Measurements from ENCODE around the gene CHRNE.
"Not testable (repeated sequence)": the region's sequence is repeated elsewhere in the genome, so short reads cannot be mapped to it uniquely, and the experiment has no call there.

Gene CHRNE

DNA sequence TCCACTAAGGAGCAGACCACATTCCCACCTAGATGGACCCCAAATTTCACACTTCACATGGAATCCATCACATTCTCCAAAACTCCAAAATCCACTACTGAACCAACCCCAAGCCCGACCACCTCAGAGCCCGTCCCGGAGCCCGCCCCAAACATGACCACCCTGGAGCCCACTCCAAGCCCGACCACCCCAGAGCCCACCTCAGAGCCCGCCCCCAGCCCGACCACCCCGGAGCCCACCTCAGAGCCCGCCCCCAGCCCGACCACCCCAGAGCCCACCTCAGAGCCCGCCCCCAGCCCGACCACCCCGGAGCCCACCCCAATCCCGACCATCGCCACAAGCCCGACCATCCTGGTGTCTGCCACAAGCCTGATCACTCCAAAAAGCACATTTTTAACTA is 30.7 kb upstream of the CHRNE start:
- Mint-ChIP-seq H3K9me3 (no peaks in the 10 kb centered on the region), H3K36me3 (ENCODE audit: low read depth) (peaks cover 49% of the 10 kb centered on the region), H3K27me3 (ENCODE audit: low read depth) (no peaks in the 10 kb centered on the region), H3K4me3 (no peak overlapping the region), H3K4me1 (ENCODE audit: low read depth) (peaks cover 30% of the 10 kb centered on the region), H3K27ac (peak overlapping the region; percentile 60)

DNA sequence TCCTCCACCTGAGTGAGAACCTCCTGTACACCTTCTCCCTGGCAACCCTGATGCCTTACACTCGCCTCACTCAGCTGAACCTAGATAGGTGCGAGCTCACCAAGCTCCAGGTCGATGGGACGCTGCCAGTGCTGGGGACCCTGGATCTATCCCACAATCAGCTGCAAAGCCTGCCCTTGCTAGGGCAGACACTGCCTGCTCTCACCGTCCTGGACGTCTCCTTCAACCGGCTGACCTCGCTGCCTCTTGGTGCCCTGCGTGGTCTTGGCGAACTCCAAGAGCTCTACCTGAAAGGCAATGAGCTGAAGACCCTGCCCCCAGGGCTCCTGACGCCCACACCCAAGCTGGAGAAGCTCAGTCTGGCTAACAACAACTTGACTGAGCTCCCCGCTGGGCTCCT is 29.9 kb upstream of the CHRNE start:
- peaks cover 47% of the 10 kb centered on the region for H3K36me3 Mint-ChIP-seq (ENCODE audit: low read depth)
- no peaks in the 10 kb centered on the region for H3K9me3 Mint-ChIP-seq
- H3K27me3 Mint-ChIP-seq (ENCODE audit: low read depth), result no peaks in the 10 kb centered on the region
- no peak overlapping the region for H3K27ac Mint-ChIP-seq
- H3K4me3 Mint-ChIP-seq, result no peak overlapping the region
- H3K4me1 Mint-ChIP-seq (ENCODE audit: low read depth), result peaks cover 24% of the 10 kb centered on the region

DNA sequence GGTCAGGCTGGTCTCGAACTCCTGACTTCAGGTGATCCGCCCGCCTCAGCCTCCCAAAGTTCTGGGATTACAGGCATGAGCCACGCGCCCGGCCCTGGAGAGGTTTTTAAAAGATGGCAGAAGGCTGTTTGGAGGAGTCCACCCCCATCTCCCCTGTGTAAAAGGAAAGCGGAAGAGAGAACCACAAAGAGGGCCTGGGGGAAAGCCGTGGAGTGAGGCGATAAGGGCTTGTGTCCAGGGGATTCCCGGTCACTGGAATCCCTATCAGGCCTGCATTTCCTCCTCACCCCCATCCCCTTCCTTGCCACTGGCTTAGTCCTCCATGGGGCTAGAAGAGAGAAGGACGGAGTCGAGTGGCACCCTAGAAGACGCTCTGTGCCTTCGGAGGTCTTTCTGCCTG is 29.1 kb upstream of the CHRNE start, which contains the start of gene GP1BA:
TSS of gene GP1BA (plus strand) at position 315 of the 400 bp plus-strand sequence. CDS start 328 bp downstream, outside the sequence.
- Mint-ChIP-seq H3K9me3 (no peaks in the 10 kb centered on the region), H3K27me3 (ENCODE audit: low read depth) (no peaks in the 10 kb centered on the region), H3K27ac (peak within 1 kb of the TSS; percentile 41), H3K4me3 (no peak within 1 kb of the TSS), H3K36me3 (ENCODE audit: low read depth) (peaks cover 46% of the 10 kb centered on the region), H3K4me1 (ENCODE audit: low read depth) (peaks cover 24% of the 10 kb centered on the region)

DNA sequence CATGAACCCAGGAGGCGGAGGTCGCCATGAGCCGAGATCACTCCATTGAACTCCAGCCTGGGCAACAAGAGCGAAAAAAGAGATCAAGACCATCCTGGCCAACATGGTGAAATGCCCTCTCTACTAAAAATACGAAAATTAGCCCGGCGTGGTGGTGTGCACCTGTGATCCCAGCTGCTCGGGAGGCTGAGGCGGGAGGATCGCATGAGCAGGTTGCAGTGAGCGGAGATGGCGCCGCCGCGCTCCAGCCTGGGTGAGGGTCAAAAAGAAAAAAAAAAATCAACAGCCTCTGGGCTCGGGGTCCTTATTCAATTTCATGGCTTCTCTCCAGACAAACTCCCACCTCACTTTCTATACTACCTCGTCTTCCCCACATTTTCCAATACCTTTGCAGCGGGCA is 26.0 kb upstream of the CHRNE start:
- Mint-ChIP-seq H3K4me3 (no peak overlapping the region), H3K36me3 (ENCODE audit: low read depth) (peaks cover 41% of the 10 kb centered on the region), H3K4me1 (ENCODE audit: low read depth) (peaks cover 15% of the 10 kb centered on the region), H3K27me3 (ENCODE audit: low read depth) (no peaks in the 10 kb centered on the region), H3K27ac (no peak overlapping the region), H3K9me3 (no peaks in the 10 kb centered on the region)

DNA sequence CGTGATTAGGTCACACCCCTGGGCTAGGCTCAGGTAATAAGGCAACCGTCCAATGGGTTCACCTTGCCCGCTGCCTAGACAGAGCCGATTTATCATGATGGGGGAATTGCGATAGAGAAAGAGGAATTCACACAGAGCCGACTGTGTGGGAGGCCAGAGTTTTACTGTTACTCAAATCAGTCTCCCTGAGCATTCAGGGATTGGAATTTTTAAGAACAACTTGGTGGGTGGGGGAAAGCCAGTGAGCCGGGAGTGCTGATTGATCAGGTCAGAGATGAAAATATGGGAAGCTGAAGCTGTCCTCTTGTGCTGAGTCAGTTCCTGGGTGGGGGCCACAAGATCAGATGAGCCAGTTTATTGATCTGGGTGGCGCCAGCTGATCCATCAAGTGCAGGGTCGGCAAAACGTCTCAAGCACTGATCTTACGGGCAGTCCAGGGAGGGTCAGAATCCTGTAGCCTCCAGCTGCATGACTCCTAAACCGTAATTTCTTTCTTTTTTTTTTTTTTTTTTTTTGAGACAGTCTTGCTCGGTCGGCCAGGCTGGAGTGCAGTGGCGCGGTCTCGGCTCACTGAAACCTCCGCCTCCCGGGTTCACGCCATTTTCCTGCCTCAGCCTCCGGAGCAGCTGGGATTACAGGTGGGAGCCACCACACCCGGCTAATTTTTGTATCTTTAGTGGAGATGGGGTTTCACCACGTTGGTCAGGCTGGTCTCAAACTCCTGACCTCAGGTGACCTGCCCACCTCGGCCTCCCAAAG is 23.9 kb upstream of the CHRNE start:
- not testable (repeated sequence) for H3K4me3 Mint-ChIP-seq, H3K27ac Mint-ChIP-seq
- H3K36me3 Mint-ChIP-seq (ENCODE audit: low read depth), result peaks cover 33% of the 10 kb centered on the region

DNA sequence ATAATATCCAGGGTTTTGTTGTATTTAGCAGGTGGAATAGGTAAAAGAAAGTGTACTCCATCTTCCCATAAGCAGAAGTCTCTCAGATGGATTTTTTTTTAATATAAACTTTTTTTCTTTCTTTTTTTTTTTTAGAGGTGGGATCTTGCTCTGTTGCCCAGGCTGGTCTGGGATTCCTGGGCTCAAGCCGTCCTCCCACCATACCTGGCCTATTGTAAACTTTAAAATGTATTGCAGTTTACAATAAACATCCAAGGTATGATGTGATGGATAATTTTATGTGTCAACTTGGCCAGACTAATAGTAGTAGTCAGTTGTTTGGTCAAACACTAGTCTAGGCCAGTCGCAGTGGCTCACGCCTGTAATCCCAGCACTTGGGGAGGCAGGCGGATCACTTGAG is 18.4 kb upstream of the CHRNE start:
- Mint-ChIP-seq H3K9me3 (no peaks in the 10 kb centered on the region), H3K36me3 (ENCODE audit: low read depth) (peaks cover 5% of the 10 kb centered on the region), H3K27ac (no peak overlapping the region), H3K27me3 (ENCODE audit: low read depth) (no peaks in the 10 kb centered on the region), H3K4me1 (ENCODE audit: low read depth) (peaks cover under 1% of the 10 kb centered on the region), H3K4me3 (no peak overlapping the region)

More for the DNA sequence above, 23.9 kb upstream of the CHRNE start:
- H3K4me1 Mint-ChIP-seq (ENCODE audit: low read depth); H3K9me3 Mint-ChIP-seq; H3K27me3 Mint-ChIP-seq (ENCODE audit: low read depth): not testable (repeated sequence)

DNA sequence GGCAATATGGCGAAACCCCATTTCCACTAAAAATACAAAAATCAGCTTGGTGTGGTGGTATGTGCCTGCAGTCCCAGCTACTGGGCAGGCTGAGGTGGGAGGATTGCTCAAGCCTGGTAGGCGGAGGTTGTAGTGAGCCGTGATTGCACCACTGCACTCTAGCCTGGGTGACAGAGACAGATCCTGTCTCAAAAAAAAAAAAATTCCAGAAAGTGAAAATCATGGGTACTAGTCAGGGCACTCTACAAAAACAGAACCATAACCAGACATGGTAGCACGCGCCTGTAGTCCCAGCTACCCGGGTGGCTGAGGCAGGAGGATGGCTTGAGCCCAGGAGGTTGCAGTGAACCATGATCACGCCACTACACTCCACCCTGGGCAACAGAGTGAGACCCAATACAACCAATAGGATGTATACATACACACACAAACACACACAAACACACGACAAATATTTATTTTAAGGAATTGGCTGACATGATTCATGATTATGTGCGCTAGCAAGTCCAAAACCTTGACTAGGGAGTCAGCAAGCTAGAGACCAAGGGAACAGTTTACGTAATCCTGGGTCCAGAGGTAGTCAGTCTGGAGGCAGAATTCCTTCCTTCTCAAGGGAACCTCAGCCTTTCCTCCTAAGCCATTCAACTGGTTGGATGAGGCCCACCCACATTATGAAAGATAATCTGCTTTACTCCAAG is 17.6 kb upstream of the CHRNE start:
- Mint-ChIP-seq H3K9me3 (no peaks in the 10 kb centered on the region), H3K4me3 (no peak overlapping the region), H3K27ac (no peak overlapping the region), H3K4me1 (ENCODE audit: low read depth) (no peaks in the 10 kb centered on the region), H3K36me3 (ENCODE audit: low read depth) (peaks cover 4% of the 10 kb centered on the region), H3K27me3 (ENCODE audit: low read depth) (no peaks in the 10 kb centered on the region)

DNA sequence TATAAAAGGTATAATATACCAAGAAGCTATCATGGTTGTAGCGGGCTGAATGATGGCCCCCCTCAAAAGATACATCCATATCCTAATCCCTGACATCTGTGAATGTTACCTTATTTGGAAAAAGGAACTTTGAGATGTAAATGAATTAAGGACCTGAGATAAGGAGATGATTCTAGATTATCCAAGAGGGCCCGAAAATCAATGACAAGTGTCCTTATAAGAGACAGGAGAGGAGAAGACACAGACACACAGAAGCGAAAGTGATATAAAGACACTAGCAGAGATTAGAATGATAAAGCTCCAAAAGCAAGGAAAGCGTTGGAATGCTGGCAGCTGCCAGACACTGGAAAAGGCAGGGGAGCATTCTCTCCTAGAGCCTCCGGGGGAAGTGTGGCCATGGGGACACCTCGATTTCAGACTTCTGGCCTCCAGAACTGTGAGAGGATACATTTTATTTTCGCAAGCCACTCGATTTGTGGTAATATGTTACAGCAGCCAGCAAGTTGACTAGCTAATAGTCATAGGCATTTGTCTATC is 16.7 kb upstream of the CHRNE start:
- Mint-ChIP-seq H3K9me3 (no peaks in the 10 kb centered on the region), H3K4me1 (ENCODE audit: low read depth) (no peaks in the 10 kb centered on the region), H3K27me3 (ENCODE audit: low read depth) (no peaks in the 10 kb centered on the region), H3K27ac (no peak overlapping the region), H3K36me3 (ENCODE audit: low read depth) (peaks cover 4% of the 10 kb centered on the region), H3K4me3 (no peak overlapping the region)

DNA sequence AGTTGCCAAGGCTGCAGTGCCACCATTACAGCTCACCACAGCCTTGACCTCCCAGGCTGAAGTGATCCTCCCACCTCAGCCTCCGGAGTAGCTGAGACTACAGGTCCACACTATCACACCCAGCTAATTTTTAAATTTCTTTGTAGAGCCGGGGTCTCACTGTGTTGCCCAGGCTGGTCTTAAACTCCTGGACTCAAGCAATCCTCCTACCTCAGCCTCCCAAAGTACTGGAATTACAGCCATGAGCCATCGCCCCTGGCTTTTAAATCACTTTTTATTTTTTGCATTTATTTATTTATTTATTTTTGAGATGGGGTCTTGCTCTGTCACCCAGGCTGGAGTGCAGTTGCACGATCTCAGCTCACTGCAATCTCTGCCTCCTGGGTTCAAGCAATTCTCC is 11.7 kb upstream of the CHRNE start:
- not testable (repeated sequence) for H3K4me1 Mint-ChIP-seq (ENCODE audit: low read depth); H3K9me3 Mint-ChIP-seq; H3K4me3 Mint-ChIP-seq; H3K36me3 Mint-ChIP-seq (ENCODE audit: low read depth); H3K27me3 Mint-ChIP-seq (ENCODE audit: low read depth); H3K27ac Mint-ChIP-seq

DNA sequence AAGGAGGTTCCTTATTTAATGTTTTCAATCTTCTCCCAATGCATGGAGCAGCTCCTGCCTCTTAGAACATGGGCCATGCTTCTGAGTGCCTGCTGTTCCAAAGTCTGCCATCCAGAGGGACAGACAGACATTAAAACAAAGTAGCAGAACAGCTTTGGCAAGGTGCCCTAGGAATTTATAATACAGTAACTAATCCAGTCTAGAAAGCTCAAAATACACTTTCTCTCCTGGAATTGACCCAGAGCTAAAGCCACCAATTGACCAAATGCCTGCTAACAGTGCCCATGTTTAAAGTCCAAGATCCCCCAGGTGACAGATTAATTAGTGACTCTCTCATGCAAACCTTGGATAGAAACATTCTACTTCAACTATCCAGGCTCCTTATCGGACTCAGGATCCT is 11.1 kb upstream of the CHRNE start:
- no peak overlapping the region for H3K27ac Mint-ChIP-seq
- peaks cover 2% of the 10 kb centered on the region for H3K4me1 Mint-ChIP-seq (ENCODE audit: low read depth)
- H3K9me3 Mint-ChIP-seq, result no peaks in the 10 kb centered on the region
- peaks cover 8% of the 10 kb centered on the region for H3K27me3 Mint-ChIP-seq (ENCODE audit: low read depth)
- H3K36me3 Mint-ChIP-seq (ENCODE audit: low read depth), result no peaks in the 10 kb centered on the region
- no peak overlapping the region for H3K4me3 Mint-ChIP-seq

DNA sequence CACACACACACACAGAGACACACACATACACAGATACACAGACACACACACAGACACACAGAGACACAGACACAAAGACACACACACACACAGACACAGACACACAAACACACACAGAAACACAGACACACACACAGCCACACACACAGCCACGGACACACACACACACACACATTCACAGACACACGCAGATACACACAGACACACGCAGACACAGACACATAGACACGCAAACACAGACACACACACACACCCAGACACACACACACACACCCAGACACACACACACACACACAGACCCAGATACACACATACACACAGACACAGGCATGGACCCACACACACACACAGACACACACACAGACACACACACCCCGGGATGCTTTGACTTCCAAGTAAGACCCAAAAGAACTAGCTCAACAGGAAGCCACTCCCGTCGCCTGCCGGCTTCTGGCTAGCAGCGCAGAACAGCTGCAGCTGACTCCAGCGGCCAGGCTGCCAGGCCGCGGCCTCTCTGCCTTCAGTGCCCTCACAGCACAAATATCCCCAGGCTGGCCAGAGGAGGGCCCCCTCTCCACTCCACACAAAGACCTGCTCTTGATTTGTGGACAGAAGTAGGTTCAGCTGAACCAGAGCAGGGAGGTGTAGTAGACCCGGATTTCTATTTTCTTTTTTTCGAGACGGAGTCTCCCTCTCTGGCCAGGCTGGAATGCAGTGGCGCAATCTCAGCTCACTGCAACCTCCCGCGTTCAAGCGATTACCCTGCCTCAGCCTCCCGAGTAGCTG is 6.0 kb upstream of the CHRNE start:
- Mint-ChIP-seq H3K27me3 (ENCODE audit: low read depth) (peaks cover 12% of the 10 kb centered on the region), H3K36me3 (ENCODE audit: low read depth) (no peaks in the 10 kb centered on the region), H3K27ac (no peak overlapping the region), H3K4me1 (ENCODE audit: low read depth) (peaks cover 2% of the 10 kb centered on the region), H3K4me3 (no peak overlapping the region), H3K9me3 (no peaks in the 10 kb centered on the region)

DNA sequence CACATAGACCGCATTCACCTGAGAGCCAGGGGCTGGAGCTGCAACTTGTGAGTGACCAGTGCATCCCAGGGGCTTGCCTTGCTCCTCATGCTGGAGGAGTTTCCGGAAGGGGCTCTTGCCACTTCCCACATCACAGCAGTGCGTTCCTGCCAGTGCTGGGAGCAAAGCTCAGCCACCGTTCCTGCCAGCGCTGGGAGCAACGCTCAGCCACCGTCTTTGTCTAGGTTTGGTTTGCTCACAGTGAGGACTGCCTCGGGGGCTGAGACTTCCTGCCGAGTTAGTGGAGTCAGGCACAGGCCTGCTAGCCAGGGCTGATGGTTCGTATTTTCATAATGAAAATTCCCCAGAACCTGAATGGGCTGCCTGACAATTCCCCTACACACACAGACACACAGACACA is 5.4 kb upstream of the CHRNE start:
- Mint-ChIP-seq H3K36me3 (ENCODE audit: low read depth) (no peaks in the 10 kb centered on the region), H3K27me3 (ENCODE audit: low read depth) (peaks cover 12% of the 10 kb centered on the region), H3K9me3 (no peaks in the 10 kb centered on the region), H3K27ac (no peak overlapping the region), H3K4me3 (no peak overlapping the region), H3K4me1 (ENCODE audit: low read depth) (peaks cover 6% of the 10 kb centered on the region)

DNA sequence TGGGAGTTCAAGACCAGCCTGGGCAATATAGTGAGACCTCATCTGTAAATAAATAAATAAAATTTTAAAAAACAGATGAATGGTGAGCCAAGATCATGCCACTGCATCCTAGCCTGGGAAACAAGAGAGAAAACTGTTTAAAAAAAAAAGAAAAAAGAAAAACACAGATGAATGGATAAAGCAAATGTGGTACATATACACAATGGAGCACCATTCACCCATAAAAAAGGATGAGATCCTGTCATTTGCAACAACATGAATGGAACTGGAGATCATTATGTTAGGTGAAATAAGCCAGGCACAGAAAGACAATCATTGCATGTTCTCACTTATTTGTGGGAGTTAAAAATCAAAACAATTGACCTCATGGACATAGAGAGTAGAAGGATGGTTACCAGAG is 3.7 kb upstream of the CHRNE start:
- not testable (repeated sequence) for H3K27ac Mint-ChIP-seq; H3K4me3 Mint-ChIP-seq; H3K9me3 Mint-ChIP-seq; H3K27me3 Mint-ChIP-seq (ENCODE audit: low read depth); H3K36me3 Mint-ChIP-seq (ENCODE audit: low read depth)
- peaks cover 17% of the 10 kb centered on the region for H3K4me1 Mint-ChIP-seq (ENCODE audit: low read depth)

DNA sequence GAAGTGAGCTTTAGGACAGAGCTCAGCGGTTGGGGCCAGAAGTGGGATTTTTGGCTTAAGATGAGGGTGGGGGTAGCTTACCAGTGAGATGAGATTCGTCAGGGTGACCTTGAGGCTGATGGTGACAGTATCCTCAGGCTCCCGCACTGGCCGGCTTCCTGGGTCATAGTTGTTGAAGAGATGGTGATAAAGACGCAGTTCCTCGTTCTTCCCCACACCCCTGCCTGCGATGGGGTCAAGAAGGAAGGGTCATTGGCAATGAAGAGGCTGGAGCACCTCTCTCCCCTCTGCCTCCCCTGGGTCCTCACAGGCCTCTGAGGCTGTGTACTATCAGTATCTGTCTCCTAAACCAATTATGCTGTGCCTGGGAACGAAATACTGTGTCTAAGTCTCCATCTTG is 358 bp downstream of the CHRNE start:
- H3K9me3 Mint-ChIP-seq, result no peaks in the 10 kb centered on the region
- H3K4me1 Mint-ChIP-seq (ENCODE audit: low read depth), result peaks cover 26% of the 10 kb centered on the region
- peak overlapping the region; percentile 28 for H3K4me3 Mint-ChIP-seq

More for the DNA sequence above, 358 bp downstream of the CHRNE start:
- H3K36me3 Mint-ChIP-seq (ENCODE audit: low read depth), result no peaks in the 10 kb centered on the region
- H3K27me3 Mint-ChIP-seq (ENCODE audit: low read depth), result peaks cover 10% of the 10 kb centered on the region
- peak overlapping the region; percentile 43 for H3K27ac Mint-ChIP-seq

Measured in T-helper 1 cell treated with Interleukin-12 subunit alpha and Interleukin-12 subunit beta and Interleukin-4 antibody, amounts not matched to agents 30 μg/mL and 1 μg/mL, for 36 hours (primary cell).